SK-N-SH (cell line): ENCODE measurements around the gene KDM5C. TPM values are rescaled to one million over a fixed set of nuclear protein-coding genes. Genes with fewer than 3 reads are reported as not detected.

ENCODE experiments used
- CTCF ChIA-PET: fragments of 300-600, 350-600 bp; formaldehyde crosslinking; extraction: SDS; loops from one replicate; lab custom pipeline; 2021; lab: Yijun Ruan, JAX
- POLR2A ChIA-PET: fragments of 350-600 bp; sonication (Branson Sonifier 250); formaldehyde crosslinking; extraction: SDS; loops from one replicate; lab custom pipeline; 2020; ENCODE audit warnings: antibody characterized with exemption, inconsistent platforms; lab: Yijun Ruan, JAX
- DNase-seq: peaks from one replicate; pipeline ENCODE4 v3.0.0; 2012
- H2AFZ ChIP-seq: fragments of 200-600 bp; sonication (generic); 2 replicates; pipeline ENCODE4 v1.8.1; 2016; ENCODE audit warnings: antibody characterized with exemption, mild to moderate bottlenecking, low read depth
- H3F3A ChIP-seq: fragments of 200-600 bp; sonication (generic); replicated peaks from 2 replicates; pipeline ENCODE3; 2016; ENCODE audit warnings: antibody characterized with exemption, mild to moderate bottlenecking; ENCODE audit not compliant: insufficient read depth
- H3K27ac ChIP-seq, 2 experiments: fragments of 200-500 bp in 1 of 2; fragments of 200-600 bp in 1 of 2; sonication (Bioruptor generic) in 1 of 2; sonication (generic), shearing (Covaris generic) in 1 of 2; 2 replicates each; pipeline versions ENCODE4 v1.5.1 to v1.6.1; 2014 to 2016; ENCODE audit warnings: low read depth in 2 of 2, inconsistent platforms in 1 of 2, low read length in 1 of 2, mild to moderate bottlenecking in 1 of 2, mixed read lengths in 1 of 2
- H3K27me3 ChIP-seq: fragments of 200-600 bp; sonication (generic), shearing (Covaris generic); 2 replicates; pipeline ENCODE4 v1.6.1; 2016; ENCODE audit warnings: mixed run types; ENCODE audit not compliant: insufficient read depth
- H3K36me3 ChIP-seq, 2 experiments: fragments of 200-500 bp in 1 of 2; fragments of 200-600 bp in 1 of 2; sonication (Bioruptor generic) in 1 of 2; sonication (generic) in 1 of 2; replicated peaks in 1 of 2; 2 replicates each; pipeline versions ENCODE3 to v1.5.1; 2014 to 2016; ENCODE audit warnings: low read length in 1 of 2, mild to moderate bottlenecking in 1 of 2; ENCODE audit not compliant: insufficient read depth in 2 of 2, control insufficient read depth in 1 of 2
- H3K4me1 ChIP-seq, 2 experiments: fragments of 200-500 bp in 1 of 2; fragments of 200-600 bp in 1 of 2; sonication (Bioruptor generic) in 1 of 2; sonication (generic), shearing (Covaris generic) in 1 of 2; 2 replicates each; pipeline versions ENCODE4 v1.5.1 to v1.6.1; 2014 to 2016; ENCODE audit warnings: low read depth in 1 of 2, low read length in 1 of 2, mixed run types in 1 of 2; ENCODE audit not compliant: insufficient read depth in 2 of 2, control insufficient read depth in 1 of 2
- H3K4me2 ChIP-seq: fragments of 200-600 bp; sonication (generic), shearing (Covaris generic); 2 replicates; pipeline ENCODE4 v1.6.1; 2017; ENCODE audit warnings: mixed run types
- H3K4me3 ChIP-seq, 2 experiments: fragments of 200-500 bp in 1 of 2; fragments of 200-600 bp in 1 of 2; sonication (Bioruptor generic) in 1 of 2; sonication (generic), shearing (Covaris generic) in 1 of 2; 2 replicates each; pipeline versions ENCODE4 v1.5.1 to v1.8.1; 2014 to 2016; ENCODE audit warnings: low read depth in 2 of 2, inconsistent platforms in 1 of 2, low read length in 1 of 2, mild to moderate bottlenecking in 1 of 2, mixed read lengths in 1 of 2, moderate library complexity in 1 of 2
- H3K79me2 ChIP-seq: fragments of 200-600 bp; sonication (generic); 2 replicates; pipeline ENCODE4 v1.8.1; 2017; ENCODE audit warnings: mild to moderate bottlenecking; ENCODE audit not compliant: insufficient read depth
- H3K9ac ChIP-seq: fragments of 200-600 bp; sonication (generic); 2 replicates; pipeline ENCODE4 v1.6.1; 2017; ENCODE audit warnings: mixed run types
- H3K9me2 ChIP-seq: fragments of 200-600 bp; sonication (generic); 2 replicates; pipeline ENCODE4 v1.6.1; 2017; ENCODE audit warnings: mixed run types
- H3K9me3 ChIP-seq: fragments of 200-600 bp; sonication (generic); 2 replicates; pipeline ENCODE4 v1.6.1; 2017; ENCODE audit warnings: mixed run types, mild to moderate bottlenecking, moderate library complexity
- H4K20me1 ChIP-seq: fragments of 200-600 bp; sonication (generic); 2 replicates; pipeline ENCODE4 v1.6.1; 2017; ENCODE audit warnings: mild to moderate bottlenecking, mixed run types; ENCODE audit not compliant: insufficient read depth
- FOXJ3 ChIP-seq: sonication (generic); formaldehyde crosslinking; IDR thresholded peaks from 2 replicates; pipeline ENCODE4 v1.5.1; 2020; ENCODE audit warnings: mild to moderate bottlenecking, missing genetic modification reagents
- GABPA ChIP-seq: IDR thresholded peaks from 2 replicates; pipeline ENCODE4 v1.4.0; 2012; ENCODE audit warnings: low read depth, mild to moderate bottlenecking
- MEF2A ChIP-seq: IDR thresholded peaks from 2 replicates; pipeline ENCODE4 v1.4.0; 2012; ENCODE audit warnings: low read depth, borderline replicate concordance
- NFIC ChIP-seq: IDR thresholded peaks from 2 replicates; pipeline ENCODE4 v1.4.0; 2012; ENCODE audit warnings: borderline replicate concordance
- RXRA ChIP-seq: IDR thresholded peaks from 2 replicates; pipeline ENCODE4 v1.4.0; 2012; ENCODE audit warnings: low read depth, mild to moderate bottlenecking, borderline replicate concordance
- SIN3A ChIP-seq: IDR thresholded peaks from 2 replicates; pipeline ENCODE4 v1.6.1; 2012; ENCODE audit warnings: low read depth, mild to moderate bottlenecking, low read length, moderate library complexity, borderline replicate concordance
- SMC3 ChIP-seq: IDR thresholded peaks from 2 replicates; pipeline ENCODE4 v1.6.1; 2012; ENCODE audit warnings: low read depth, low read length, improper control_type of control experiment
- TAF1 ChIP-seq: IDR thresholded peaks from 2 replicates; pipeline ENCODE4 v1.6.1; 2012; ENCODE audit warnings: low read depth, mild to moderate bottlenecking, low read length, moderate library complexity, borderline replicate concordance
- YY1 ChIP-seq: IDR thresholded peaks from 2 replicates; pipeline ENCODE4 v1.4.0; 2012; ENCODE audit warnings: low read depth, mild to moderate bottlenecking
- WGBS: methylation state at CpG from one replicate; pipeline ENCODE4 v1.1.6; 2017; ENCODE audit warnings: low lambda C conversion rate; 5-methylcytosine and 5-hydroxymethylcytosine counted together
- polyA plus RNA-seq, 3 experiments: library from polyadenylated mRNA; depleted of rRNA; stranded (reverse); fragments of >200 nt; gene quantifications; 2 replicates each; pipeline ENCODE4 v1.2.3, GENCODE V29; 2012
- TF ChIP-seq, protein P1 (sequence below): fragments of 150-350 bp; IDR thresholded peaks from 2 replicates; pipeline ENCODE4 v1.6.1; 2016; ENCODE audit warnings: mild to moderate bottlenecking, low read depth, low read length
- TF ChIP-seq, protein P2 (sequence below): IDR thresholded peaks from 2 replicates; pipeline ENCODE4 v1.4.0; 2012; ENCODE audit warnings: low read depth, borderline replicate concordance
- TF ChIP-seq, protein P3 (sequence below): IDR thresholded peaks from 2 replicates; pipeline ENCODE4 v1.4.0; 2012; ENCODE audit warnings: low read depth, borderline replicate concordance
- TF ChIP-seq, protein P4 (sequence below): fragments of 150-350 bp; IDR thresholded peaks from 2 replicates; pipeline ENCODE4 v1.6.1; 2017; ENCODE audit warnings: antibody characterized with exemption, low read length, low read depth, borderline replicate concordance
- TF ChIP-seq, protein P5 (sequence below): IDR thresholded peaks from 2 replicates; pipeline ENCODE4 v1.4.0; 2012; ENCODE audit warnings: low read depth
- TF ChIP-seq, protein P6 (sequence below): fragments of 200-600 bp; sonication (generic); IDR thresholded peaks from 2 replicates; pipeline ENCODE4 v1.6.1; 2017; ENCODE audit warnings: antibody characterized with exemption, mild to moderate bottlenecking, moderate library complexity

The KDM5C gene
- polyA plus RNA-seq, 1 of the 3 experiments (the other 2 are of a cell fraction), result 76.6 TPM

DNA sequence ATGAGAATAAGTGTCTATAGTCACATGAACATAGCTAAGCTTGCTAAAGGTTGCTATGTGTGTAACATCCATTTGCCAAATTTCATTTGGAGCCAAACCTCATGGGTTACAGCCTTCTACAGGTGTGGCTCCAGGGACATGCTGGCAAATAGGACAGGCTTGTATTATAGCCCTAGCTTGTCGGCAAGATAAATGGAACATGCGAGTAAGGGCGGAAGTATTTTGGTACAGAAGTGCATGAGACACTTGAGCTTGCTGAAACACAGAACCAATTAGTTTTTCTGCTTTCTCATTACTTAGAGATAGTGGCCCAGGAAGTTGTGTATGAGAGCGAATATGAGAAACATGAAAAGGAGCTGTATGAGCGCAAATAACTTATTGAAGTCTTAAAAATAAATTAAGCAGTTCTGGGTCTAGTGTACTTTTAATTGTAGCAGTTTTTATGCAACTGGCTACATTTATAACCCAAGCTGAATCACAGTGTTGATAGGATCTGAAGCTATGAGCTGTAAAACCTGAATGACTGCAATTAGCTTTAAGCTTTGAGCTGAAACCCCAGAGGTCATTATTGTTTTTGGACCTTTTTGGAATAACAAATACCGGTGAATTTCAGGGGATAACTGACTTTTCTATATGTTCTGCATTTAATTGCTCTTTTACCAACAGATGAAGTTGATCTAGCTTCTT, 64.6 kb downstream of the KDM5C start:
- no peak for DNase-seq
- no peaks in the 10 kb centered on the region for H3K79me2 ChIP-seq
- no peak overlapping the region for H3K9ac ChIP-seq
- no peak overlapping the region for H3K4me2 ChIP-seq
- H4K20me1 ChIP-seq, result no peaks in the 10 kb centered on the region
- H3K36me3 ChIP-seq, result no peaks in the 10 kb centered on the region
- H3K4me1 ChIP-seq, result no peaks in the 10 kb centered on the region
- peaks cover 21% of the 10 kb centered on the region; the same call in 1 of the 2 replicates for H3K27me3 ChIP-seq
- H3F3A ChIP-seq, result no peaks in the 10 kb centered on the region
- H3K4me3 ChIP-seq, result no peak overlapping the region
- TF ChIP-seq, protein P1, sequence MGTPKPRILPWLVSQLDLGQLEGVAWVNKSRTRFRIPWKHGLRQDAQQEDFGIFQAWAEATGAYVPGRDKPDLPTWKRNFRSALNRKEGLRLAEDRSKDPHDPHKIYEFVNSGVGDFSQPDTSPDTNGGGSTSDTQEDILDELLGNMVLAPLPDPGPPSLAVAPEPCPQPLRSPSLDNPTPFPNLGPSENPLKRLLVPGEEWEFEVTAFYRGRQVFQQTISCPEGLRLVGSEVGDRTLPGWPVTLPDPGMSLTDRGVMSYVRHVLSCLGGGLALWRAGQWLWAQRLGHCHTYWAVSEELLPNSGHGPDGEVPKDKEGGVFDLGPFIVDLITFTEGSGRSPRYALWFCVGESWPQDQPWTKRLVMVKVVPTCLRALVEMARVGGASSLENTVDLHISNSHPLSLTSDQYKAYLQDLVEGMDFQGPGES, result no peak
- no peak for TF ChIP-seq FOXJ3
- TF ChIP-seq, protein P2, sequence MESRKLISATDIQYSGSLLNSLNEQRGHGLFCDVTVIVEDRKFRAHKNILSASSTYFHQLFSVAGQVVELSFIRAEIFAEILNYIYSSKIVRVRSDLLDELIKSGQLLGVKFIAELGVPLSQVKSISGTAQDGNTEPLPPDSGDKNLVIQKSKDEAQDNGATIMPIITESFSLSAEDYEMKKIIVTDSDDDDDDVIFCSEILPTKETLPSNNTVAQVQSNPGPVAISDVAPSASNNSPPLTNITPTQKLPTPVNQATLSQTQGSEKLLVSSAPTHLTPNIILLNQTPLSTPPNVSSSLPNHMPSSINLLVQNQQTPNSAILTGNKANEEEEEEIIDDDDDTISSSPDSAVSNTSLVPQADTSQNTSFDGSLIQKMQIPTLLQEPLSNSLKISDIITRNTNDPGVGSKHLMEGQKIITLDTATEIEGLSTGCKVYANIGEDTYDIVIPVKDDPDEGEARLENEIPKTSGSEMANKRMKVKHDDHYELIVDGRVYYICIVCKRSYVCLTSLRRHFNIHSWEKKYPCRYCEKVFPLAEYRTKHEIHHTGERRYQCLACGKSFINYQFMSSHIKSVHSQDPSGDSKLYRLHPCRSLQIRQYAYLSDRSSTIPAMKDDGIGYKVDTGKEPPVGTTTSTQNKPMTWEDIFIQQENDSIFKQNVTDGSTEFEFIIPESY, result no peak
- TF ChIP-seq YY1, result no peak
- no peaks in the 10 kb centered on the region for H3K9me2 ChIP-seq
- H3K9me3 ChIP-seq, result no peaks in the 10 kb centered on the region
- CTCF ChIA-PET, result interaction anchor here (0.6 kb wide), 1 partner anchor 40 kb away, joined by 3 read pairs; no protein-coding TSS in a partner anchor
- POLR2A ChIA-PET, result no interaction called here
- 72% methylated on average over 6 of the region's 6 CpGs for WGBS
- no peak overlapping the region for H2AFZ ChIP-seq
- no peak overlapping the region for H3K27ac ChIP-seq

DNA sequence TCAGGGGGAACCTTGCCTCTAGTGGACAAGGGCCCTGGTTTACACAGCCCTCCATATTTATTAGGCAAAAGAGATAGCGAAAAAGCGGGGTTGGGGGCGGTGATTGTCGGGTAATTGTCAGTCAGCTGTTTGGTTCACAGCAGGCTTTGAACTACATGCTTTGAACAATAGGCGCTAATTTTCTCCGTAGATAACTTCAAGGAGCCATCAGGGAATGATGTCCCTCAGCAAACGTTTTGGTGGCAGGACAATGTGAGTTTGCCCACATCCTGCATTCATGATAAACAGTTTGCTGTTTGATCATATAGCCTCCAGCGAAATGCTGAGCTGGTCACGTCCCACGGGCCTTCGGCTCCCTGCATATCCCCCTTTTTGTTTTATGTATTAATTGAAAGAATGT, 65.8 kb downstream of the KDM5C start:
- H3K4me2 ChIP-seq, result no peak overlapping the region
- ChIA-PET POLR2A (no interaction called here), CTCF (no interaction called here)
- no peaks in the 10 kb centered on the region for H3K36me3 ChIP-seq
- peaks cover 21% of the 10 kb centered on the region; the same call in 1 of the 2 replicates for H3K27me3 ChIP-seq
- no peaks in the 10 kb centered on the region for H3K4me1 ChIP-seq
- H3K9ac ChIP-seq, result no peak overlapping the region
- no peak overlapping the region for H3K27ac ChIP-seq
- H3K9me3 ChIP-seq, result no peaks in the 10 kb centered on the region
- H3K79me2 ChIP-seq, result no peaks in the 10 kb centered on the region
- WGBS, result 63% methylated on average over 11 of the region's 11 CpGs
- H4K20me1 ChIP-seq, result no peaks in the 10 kb centered on the region
- H2AFZ ChIP-seq, result no peak overlapping the region
- no peak for DNase-seq
- no peaks in the 10 kb centered on the region for H3K9me2 ChIP-seq
- H3K4me3 ChIP-seq, result no peak overlapping the region
- H3F3A ChIP-seq, result no peaks in the 10 kb centered on the region
- TF ChIP-seq, protein P3, sequence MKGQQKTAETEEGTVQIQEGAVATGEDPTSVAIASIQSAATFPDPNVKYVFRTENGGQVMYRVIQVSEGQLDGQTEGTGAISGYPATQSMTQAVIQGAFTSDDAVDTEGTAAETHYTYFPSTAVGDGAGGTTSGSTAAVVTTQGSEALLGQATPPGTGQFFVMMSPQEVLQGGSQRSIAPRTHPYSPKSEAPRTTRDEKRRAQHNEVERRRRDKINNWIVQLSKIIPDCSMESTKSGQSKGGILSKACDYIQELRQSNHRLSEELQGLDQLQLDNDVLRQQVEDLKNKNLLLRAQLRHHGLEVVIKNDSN, result no peak
- no peak for TF ChIP-seq TAF1
- TF ChIP-seq, protein P4, sequence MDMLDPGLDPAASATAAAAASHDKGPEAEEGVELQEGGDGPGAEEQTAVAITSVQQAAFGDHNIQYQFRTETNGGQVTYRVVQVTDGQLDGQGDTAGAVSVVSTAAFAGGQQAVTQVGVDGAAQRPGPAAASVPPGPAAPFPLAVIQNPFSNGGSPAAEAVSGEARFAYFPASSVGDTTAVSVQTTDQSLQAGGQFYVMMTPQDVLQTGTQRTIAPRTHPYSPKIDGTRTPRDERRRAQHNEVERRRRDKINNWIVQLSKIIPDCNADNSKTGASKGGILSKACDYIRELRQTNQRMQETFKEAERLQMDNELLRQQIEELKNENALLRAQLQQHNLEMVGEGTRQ, result no peak
- no peak for TF ChIP-seq GABPA
- TF ChIP-seq RXRA, result no peak
- TF ChIP-seq MEF2A, result no peak
- TF ChIP-seq NFIC, result no peak
- TF ChIP-seq SIN3A, result no peak
- no peak for TF ChIP-seq SMC3
- TF ChIP-seq, protein P5, sequence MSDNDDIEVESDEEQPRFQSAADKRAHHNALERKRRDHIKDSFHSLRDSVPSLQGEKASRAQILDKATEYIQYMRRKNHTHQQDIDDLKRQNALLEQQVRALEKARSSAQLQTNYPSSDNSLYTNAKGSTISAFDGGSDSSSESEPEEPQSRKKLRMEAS, result no peak
- TF ChIP-seq, protein P6, sequence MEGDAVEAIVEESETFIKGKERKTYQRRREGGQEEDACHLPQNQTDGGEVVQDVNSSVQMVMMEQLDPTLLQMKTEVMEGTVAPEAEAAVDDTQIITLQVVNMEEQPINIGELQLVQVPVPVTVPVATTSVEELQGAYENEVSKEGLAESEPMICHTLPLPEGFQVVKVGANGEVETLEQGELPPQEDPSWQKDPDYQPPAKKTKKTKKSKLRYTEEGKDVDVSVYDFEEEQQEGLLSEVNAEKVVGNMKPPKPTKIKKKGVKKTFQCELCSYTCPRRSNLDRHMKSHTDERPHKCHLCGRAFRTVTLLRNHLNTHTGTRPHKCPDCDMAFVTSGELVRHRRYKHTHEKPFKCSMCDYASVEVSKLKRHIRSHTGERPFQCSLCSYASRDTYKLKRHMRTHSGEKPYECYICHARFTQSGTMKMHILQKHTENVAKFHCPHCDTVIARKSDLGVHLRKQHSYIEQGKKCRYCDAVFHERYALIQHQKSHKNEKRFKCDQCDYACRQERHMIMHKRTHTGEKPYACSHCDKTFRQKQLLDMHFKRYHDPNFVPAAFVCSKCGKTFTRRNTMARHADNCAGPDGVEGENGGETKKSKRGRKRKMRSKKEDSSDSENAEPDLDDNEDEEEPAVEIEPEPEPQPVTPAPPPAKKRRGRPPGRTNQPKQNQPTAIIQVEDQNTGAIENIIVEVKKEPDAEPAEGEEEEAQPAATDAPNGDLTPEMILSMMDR, result no peak
